Esophagus muscularis mucosa (tissue), 4 donors: Measurements from ENCODE around the gene DENND4C. TPM values are rescaled to one million over a fixed set of nuclear protein-coding genes. Genes with fewer than 3 reads are reported as not detected.
"Not testable (repeated sequence)": the region's sequence is repeated elsewhere in the genome, so short reads cannot be mapped to it uniquely, and the experiment has no call there.

Experiments
- DNase-seq: peaks from one replicate; pipeline ENCODE4 v3.0.0-alpha.2; 2017; ENCODE audit errors: extremely low spot score
- H3K27ac ChIP-seq, 4 donors: fragments of 200-600 bp; sonication (generic); replicated peaks in 1 of 4; 1 replicate in 3 of 4; 2 replicates in 1 of 4; pipeline ENCODE4 v1.5.1; 2016 to 2019; ENCODE audit warnings: mild to moderate bottlenecking in 1 of 4
- H3K27me3 ChIP-seq, 4 donors: fragments of 200-600 bp; sonication (generic); one replicate each; pipeline versions ENCODE4 v1.5.1 to v1.6.0; 2016 to 2019
- H3K36me3 ChIP-seq, 4 donors: fragments of 200-600 bp; sonication (generic); one replicate each; pipeline ENCODE4 v1.5.1; 2016 to 2019
- H3K4me1 ChIP-seq, 4 donors: fragments of 200-600 bp; sonication (generic); one replicate each; pipeline ENCODE4 v1.5.1; 2016 to 2019
- H3K4me3 ChIP-seq, 4 donors: fragments of 200-600 bp; sonication (generic); 1 replicate in 2 of 4; 2 replicates in 2 of 4; pipeline ENCODE4 v1.5.1; 2016 to 2019; ENCODE audit warnings: mild to moderate bottlenecking in 4 of 4, moderate library complexity in 1 of 4
- H3K9me3 ChIP-seq, 4 donors: fragments of 200-600 bp; sonication (generic); 1 replicate in 3 of 4; 2 replicates in 1 of 4; pipeline ENCODE4 v1.5.1; 2016 to 2019
- EP300 ChIP-seq: sonication (generic); formaldehyde crosslinking; IDR thresholded peaks from one replicate; pipeline ENCODE4 v1.6.1; 2017; ENCODE audit warnings: antibody characterized with exemption
- POLR2A ChIP-seq: fragments of 450-650 bp; IDR thresholded peaks from one replicate; pipeline ENCODE4 v1.6.1; 2017; ENCODE audit warnings: antibody characterized with exemption, moderate library complexity, mild to moderate bottlenecking, low read depth
- POLR2AphosphoS5 ChIP-seq, 2 donors: sonication (generic); formaldehyde crosslinking; IDR thresholded peaks; one replicate each; pipeline ENCODE4 v1.6.1; 2017; ENCODE audit warnings: antibody characterized with exemption in 2 of 2
- WGBS: methylation state at CpG from one replicate; pipeline ENCODE4 v1.1.5; 2018; 5-methylcytosine and 5-hydroxymethylcytosine counted together
- intact Hi-C: fragments of 100-400 bp; cut with DNase I; formaldehyde crosslinking; loops from one replicate; pipeline ENCODE4 v1.15.1; 2023
- total RNA-seq, 4 donors: library from RNA; depleted of rRNA; stranded (reverse); fragments of >200 nt; gene quantifications; one replicate each; pipeline versions ENCODE4 v1.1.0 to v1.2.1, GENCODE V29; 2016
- TF ChIP-seq, protein P1 (sequence below), 3 experiments: fragments of 200-600 bp in 2 of 3; fragments of 450-650 bp in 1 of 3; sonication (generic) in 2 of 3; IDR thresholded peaks; one replicate each; pipeline ENCODE4 v1.5.1; 2017 to 2019; ENCODE audit warnings: antibody characterized with exemption in 3 of 3, mild to moderate bottlenecking in 2 of 3, moderate library complexity in 1 of 3

The DENND4C gene
- total RNA-seq, 4 donors from 2014 or later, result 59.1 to 97.3 (median 88.1) TPM

DNA sequence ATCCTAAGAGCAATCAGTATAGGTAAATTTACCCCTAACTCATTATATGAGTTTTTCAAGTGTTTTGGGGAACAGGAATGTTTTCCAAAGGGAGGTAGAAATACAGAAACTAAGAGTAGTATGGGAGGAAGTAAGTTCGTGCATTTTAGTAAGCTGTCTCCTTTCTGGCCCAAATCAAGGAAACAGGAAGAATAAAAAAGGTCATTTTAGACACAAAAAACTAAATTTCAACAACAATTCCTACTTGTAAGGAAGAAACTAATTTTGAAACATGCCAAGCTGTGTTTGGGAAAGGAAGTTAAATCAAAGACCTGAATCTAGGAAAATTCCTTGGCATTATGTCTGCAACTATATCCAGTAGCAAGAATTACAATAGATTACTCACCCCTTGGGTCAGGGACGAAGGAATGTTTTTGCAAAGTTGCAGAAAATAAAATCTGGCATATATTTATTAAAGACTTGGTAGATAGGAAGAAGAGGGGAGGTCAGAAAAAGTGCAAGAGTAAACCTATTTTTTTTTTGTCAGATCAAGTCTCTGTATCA, 156.1 kb downstream of the DENND4C start:
- Histone ChIP-seq H3K4me3 (no peak overlapping the region), H3K36me3 (no peaks in the 10 kb centered on the region), H3K27ac (no peak overlapping the region), H3K27me3 (no peaks in the 10 kb centered on the region), H3K4me1 (no peaks in the 10 kb centered on the region), H3K9me3 (no peaks in the 10 kb centered on the region)
- DNase-seq, result no peak
- TF ChIP-seq, protein P1, sequence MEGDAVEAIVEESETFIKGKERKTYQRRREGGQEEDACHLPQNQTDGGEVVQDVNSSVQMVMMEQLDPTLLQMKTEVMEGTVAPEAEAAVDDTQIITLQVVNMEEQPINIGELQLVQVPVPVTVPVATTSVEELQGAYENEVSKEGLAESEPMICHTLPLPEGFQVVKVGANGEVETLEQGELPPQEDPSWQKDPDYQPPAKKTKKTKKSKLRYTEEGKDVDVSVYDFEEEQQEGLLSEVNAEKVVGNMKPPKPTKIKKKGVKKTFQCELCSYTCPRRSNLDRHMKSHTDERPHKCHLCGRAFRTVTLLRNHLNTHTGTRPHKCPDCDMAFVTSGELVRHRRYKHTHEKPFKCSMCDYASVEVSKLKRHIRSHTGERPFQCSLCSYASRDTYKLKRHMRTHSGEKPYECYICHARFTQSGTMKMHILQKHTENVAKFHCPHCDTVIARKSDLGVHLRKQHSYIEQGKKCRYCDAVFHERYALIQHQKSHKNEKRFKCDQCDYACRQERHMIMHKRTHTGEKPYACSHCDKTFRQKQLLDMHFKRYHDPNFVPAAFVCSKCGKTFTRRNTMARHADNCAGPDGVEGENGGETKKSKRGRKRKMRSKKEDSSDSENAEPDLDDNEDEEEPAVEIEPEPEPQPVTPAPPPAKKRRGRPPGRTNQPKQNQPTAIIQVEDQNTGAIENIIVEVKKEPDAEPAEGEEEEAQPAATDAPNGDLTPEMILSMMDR (IDR thresholded peaks at IDR 0.05), result no peak
- no peak for TF ChIP-seq EP300
- no peak for TF ChIP-seq POLR2A
- TF ChIP-seq POLR2AphosphoS5 (IDR thresholded peaks at IDR 0.05), result no peak
- intact Hi-C loops, result no loop called here
- 54% methylated on average over 2 of the region's 2 CpGs for WGBS

DNA sequence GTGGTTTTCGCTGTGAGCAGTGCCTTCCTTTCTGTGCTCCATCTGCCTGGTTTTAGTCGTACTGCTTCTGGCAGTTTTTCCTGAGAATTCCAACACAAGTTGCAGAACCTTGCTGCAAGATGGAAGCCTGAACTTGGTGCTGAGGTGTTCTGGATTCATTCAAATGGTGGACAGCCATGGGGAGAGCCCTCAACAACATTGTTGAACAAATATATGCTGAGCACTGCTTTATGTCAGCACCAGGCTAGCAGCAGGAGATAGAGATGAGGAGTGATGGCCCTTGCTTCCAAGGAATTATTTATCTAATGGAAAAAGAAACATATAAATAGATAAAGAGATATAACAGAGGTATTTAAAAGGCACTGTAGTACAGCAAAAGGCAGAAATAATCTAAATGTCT, 156.8 kb downstream of the DENND4C start:
- intact Hi-C loops, result no loop called here
- H3K27me3 ChIP-seq, result no peaks in the 10 kb centered on the region
- no peaks in the 10 kb centered on the region for H3K9me3 ChIP-seq
- H3K27ac ChIP-seq, result no peak overlapping the region
- no peak for TF ChIP-seq POLR2AphosphoS5 (IDR thresholded peaks at IDR 0.05)
- no peaks in the 10 kb centered on the region for H3K4me1 ChIP-seq
- no peak overlapping the region for H3K4me3 ChIP-seq
- DNase-seq, result no peak
- no peaks in the 10 kb centered on the region for H3K36me3 ChIP-seq
- WGBS, result 58% methylated on average over 2 of the region's 2 CpGs

DNA sequence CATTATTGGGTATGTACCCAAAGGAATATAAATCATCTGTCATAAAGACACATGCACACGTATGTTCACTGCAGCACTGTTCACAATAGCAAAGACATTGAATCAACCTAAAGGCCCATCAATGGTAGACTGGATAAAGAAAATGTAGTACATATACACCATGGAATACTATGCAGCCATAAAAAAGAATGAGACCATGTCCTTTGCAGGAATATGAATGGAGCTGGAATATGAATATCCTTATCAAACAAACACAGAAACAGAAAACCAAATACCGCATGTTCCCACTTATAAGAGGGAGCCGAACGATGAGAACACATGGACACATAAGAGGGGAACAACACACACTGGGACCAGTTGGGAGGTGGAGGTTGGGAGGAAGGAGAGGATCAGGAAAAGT, 159.0 kb downstream of the DENND4C start:
- H3K27me3 ChIP-seq, H3K27ac ChIP-seq, H3K9me3 ChIP-seq, H3K36me3 ChIP-seq, H3K4me3 ChIP-seq, intact Hi-C loops, DNase-seq, H3K4me1 ChIP-seq: not testable (repeated sequence)
- 96% methylated on average over 4 of the region's 4 CpGs for WGBS

DNA sequence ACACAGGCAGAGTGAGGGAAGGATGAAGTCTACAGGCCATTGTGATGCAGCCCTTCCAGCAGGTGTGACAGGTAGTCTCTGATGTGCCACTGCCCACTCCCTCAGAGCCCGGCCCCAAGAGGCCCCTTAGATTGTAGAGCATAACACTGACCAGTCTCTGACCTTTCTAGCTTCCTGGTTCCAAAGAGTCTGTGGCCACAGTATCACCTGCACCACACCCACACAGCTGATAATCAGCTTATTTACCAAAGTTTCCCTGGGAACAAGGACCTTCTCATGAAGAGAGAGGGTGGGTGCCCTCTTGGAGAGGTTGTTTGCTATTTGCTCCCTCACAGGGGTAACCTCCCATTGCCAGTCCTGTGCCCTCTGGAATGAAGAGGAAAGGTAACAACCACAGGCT, 167.4 kb downstream of the DENND4C start:
- DNase-seq, result no peak
- 75% methylated on average over 1 of the region's 1 CpG for WGBS
- H3K36me3 ChIP-seq, result no peaks in the 10 kb centered on the region
- H3K9me3 ChIP-seq, result no peaks in the 10 kb centered on the region
- no peaks in the 10 kb centered on the region for H3K4me1 ChIP-seq
- intact Hi-C loops, result no loop called here
- H3K27me3 ChIP-seq, result no peaks in the 10 kb centered on the region
- H3K4me3 ChIP-seq, result no peak overlapping the region
- no peak overlapping the region for H3K27ac ChIP-seq
- TF ChIP-seq, protein P1 (IDR thresholded peaks at IDR 0.05), result no peak
- TF ChIP-seq POLR2A, result no peak
- no peak for TF ChIP-seq POLR2AphosphoS5 (IDR thresholded peaks at IDR 0.05)
- TF ChIP-seq EP300, result no peak

DNA sequence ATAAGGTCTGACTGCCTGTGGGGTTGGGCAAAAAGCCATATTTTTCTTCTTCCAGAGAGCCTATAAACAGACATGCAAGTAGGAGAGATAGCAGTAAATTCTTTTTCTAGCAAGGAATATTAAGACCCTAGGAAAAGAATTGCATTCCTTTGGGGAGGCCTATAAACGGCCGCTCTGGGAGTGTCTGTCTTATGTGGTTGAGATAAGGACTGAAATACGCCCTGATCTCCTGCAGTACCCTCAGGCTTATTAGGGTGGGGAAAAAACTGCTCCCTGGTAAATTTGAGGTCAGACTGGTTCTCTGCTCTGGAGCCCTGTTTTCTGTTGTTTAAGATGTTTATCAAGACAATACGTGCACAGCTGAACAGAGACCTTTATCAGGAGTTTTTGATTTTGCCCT, 172.7 kb downstream of the DENND4C start:
- H3K27me3 ChIP-seq, intact Hi-C loops, H3K27ac ChIP-seq, DNase-seq, H3K36me3 ChIP-seq, H3K4me3 ChIP-seq, H3K4me1 ChIP-seq: not testable (repeated sequence)
- peaks cover 0 to 10% (median 0%) of the 10 kb centered on the region in 4 donors for H3K9me3 ChIP-seq
- 91% methylated on average over 4 of the region's 4 CpGs for WGBS

DNA sequence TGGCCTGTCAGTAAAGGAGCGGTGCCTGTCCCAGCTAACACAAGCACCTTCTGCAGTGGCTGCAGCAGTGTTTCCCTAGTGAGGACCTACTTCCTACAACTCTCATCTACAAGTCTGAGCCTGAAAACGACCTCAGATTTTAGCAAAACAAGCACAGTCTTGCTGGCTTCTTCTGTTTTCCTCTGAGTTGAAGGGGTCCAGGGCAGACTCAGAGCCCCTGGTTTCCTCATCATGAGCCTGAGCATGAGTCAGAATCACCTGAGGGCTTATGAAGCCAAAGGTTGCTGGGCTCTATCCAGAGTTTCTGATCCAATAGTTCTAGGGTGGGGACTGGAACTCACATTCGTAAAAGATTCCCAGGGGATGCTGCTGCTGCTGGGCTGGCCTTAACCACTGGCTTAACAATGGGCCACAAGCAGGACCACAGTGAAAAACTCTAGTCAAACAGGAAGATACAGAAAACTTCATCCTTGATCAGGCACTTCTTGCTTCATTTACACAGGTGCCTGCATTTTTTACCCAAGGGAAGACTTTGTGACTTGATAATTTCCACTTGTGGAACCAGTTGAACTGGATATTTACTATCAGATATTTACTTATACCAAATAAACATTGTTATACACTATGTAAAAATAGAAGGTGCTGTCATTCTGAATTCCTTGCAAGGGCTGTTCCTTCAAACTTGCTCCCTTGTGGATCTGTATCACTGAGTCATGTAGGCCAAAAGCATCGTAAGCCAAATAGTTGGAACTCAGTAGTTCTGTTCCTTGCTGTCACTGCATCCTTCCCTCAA, 174.0 kb downstream of the DENND4C start:
- 80% methylated on average over 4 of the region's 4 CpGs for WGBS

More for the DNA sequence above, 174.0 kb downstream of the DENND4C start:
- DNase-seq, result no peak
- Histone ChIP-seq H3K4me3 (no peak overlapping the region), H3K27ac (no peak overlapping the region), H3K36me3 (no peaks in the 10 kb centered on the region), H3K27me3 (no peaks in the 10 kb centered on the region), H3K9me3 (peaks cover 0 to 10% (median 0%) of the 10 kb centered on the region in 4 donors), H3K4me1 (peaks cover 4 to 11% (median 10%) of the 10 kb centered on the region in 4 donors)
- TF ChIP-seq, protein P1 (IDR thresholded peaks at IDR 0.05), result no peak
- no peak for TF ChIP-seq POLR2A
- no peak for TF ChIP-seq EP300
- no peak for TF ChIP-seq POLR2AphosphoS5 (IDR thresholded peaks at IDR 0.05)
- intact Hi-C loops, result no loop called here
